Measurements from ENCODE around the gene OR10K1.

DNA sequence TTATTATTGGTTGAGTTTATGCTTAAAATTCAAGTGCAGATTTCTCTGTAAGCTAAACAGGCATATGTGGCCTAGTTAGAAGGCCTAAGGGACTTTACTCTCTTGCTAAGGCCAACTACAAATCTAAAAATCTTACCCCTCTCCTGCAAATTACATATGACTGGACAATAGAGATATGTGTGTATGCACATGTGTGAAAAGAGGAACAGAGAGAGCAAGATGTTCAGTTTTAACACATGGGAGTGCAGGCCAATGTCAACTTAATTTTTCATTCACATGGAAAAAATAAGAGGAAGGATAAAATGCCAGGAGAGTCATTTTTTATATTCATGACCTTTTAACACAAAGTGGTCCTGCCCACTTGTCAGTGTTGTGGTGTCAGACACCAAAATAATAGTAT lies 44.0 kb upstream of the OR10K1 start:
- TF ChIP-seq, protein P1, sequence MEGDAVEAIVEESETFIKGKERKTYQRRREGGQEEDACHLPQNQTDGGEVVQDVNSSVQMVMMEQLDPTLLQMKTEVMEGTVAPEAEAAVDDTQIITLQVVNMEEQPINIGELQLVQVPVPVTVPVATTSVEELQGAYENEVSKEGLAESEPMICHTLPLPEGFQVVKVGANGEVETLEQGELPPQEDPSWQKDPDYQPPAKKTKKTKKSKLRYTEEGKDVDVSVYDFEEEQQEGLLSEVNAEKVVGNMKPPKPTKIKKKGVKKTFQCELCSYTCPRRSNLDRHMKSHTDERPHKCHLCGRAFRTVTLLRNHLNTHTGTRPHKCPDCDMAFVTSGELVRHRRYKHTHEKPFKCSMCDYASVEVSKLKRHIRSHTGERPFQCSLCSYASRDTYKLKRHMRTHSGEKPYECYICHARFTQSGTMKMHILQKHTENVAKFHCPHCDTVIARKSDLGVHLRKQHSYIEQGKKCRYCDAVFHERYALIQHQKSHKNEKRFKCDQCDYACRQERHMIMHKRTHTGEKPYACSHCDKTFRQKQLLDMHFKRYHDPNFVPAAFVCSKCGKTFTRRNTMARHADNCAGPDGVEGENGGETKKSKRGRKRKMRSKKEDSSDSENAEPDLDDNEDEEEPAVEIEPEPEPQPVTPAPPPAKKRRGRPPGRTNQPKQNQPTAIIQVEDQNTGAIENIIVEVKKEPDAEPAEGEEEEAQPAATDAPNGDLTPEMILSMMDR (IDR thresholded peaks at IDR 0.05; ENCODE audit: low read length), result no peak
- TF ChIP-seq EZH2 (IDR thresholded peaks at IDR 0.05; ENCODE audit: borderline replicate concordance, low read length), result no peak

Data from OCI-LY1 (cell line).